ENCODE measurements around the gene HSD3B7.

- no peak for TF ChIP-seq POLR2AphosphoS5 (IDR thresholded peaks at IDR 0.05; ENCODE audit: low read depth, low read length)
- TF ChIP-seq TAF1 (IDR thresholded peaks at IDR 0.05; ENCODE audit: borderline replicate concordance, low read depth, low read length): no peak
- TF ChIP-seq POLR2A (IDR thresholded peaks at IDR 0.05; ENCODE audit: low read depth, low read length): no peak
These were observed 31.0 kb downstream of the HSD3B7 start for GRCh38 chr16:31016018-31016417.
